Fibroblast of villous mesenchyme (primary cell): Measurements from ENCODE around the gene ZNF23. TPM values are rescaled to one million over a fixed set of nuclear protein-coding genes. Genes with fewer than 3 reads are reported as not detected.

ENCODE experiments used
- DNase-seq: peaks from one replicate; pipeline ENCODE4 v3.0.0-alpha.2; 2010; ENCODE audit warnings: low read depth
- H3K4me3 ChIP-seq: 2 replicates; pipeline ENCODE4 v1.5.1; 2011; ENCODE audit warnings: low read depth, mild to moderate bottlenecking, low read length
- total RNA-seq: library from RNA; depleted of rRNA; stranded (reverse); fragments of >200 nt; gene quantifications from 2 replicates; pipeline ENCODE4 v1.2.3, GENCODE V29; 2012
- TF ChIP-seq, protein P1 (sequence below): IDR thresholded peaks from 2 replicates; pipeline ENCODE4 v1.5.1; 2012; ENCODE audit warnings: low read depth, mild to moderate bottlenecking, low read length; ENCODE audit not compliant: insufficient read depth

The ZNF23 gene
- total RNA-seq, 1 donor = 14.7 TPM

- TF ChIP-seq, protein P1, sequence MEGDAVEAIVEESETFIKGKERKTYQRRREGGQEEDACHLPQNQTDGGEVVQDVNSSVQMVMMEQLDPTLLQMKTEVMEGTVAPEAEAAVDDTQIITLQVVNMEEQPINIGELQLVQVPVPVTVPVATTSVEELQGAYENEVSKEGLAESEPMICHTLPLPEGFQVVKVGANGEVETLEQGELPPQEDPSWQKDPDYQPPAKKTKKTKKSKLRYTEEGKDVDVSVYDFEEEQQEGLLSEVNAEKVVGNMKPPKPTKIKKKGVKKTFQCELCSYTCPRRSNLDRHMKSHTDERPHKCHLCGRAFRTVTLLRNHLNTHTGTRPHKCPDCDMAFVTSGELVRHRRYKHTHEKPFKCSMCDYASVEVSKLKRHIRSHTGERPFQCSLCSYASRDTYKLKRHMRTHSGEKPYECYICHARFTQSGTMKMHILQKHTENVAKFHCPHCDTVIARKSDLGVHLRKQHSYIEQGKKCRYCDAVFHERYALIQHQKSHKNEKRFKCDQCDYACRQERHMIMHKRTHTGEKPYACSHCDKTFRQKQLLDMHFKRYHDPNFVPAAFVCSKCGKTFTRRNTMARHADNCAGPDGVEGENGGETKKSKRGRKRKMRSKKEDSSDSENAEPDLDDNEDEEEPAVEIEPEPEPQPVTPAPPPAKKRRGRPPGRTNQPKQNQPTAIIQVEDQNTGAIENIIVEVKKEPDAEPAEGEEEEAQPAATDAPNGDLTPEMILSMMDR = no peak
- no peak for DNase-seq
- no peak overlapping the region for H3K4me3 ChIP-seq
Measured at GRCh38 chr16:71498031-71498430, 36.0 kb upstream of the ZNF23 start.

GRCh38 chr16:71493213-71493612, 31.2 kb upstream of the ZNF23 start:
- no peak for DNase-seq

GRCh38 chr16:71492786-71493185, 30.7 kb upstream of the ZNF23 start:
- DNase-seq = no peak
- no peak overlapping the region for H3K4me3 ChIP-seq
- TF ChIP-seq, protein P1 = no peak

More at GRCh38 chr16:71493213-71493612, 31.2 kb upstream of the ZNF23 start:
- TF ChIP-seq, protein P1 = no peak
- no peak overlapping the region for H3K4me3 ChIP-seq

DNA sequence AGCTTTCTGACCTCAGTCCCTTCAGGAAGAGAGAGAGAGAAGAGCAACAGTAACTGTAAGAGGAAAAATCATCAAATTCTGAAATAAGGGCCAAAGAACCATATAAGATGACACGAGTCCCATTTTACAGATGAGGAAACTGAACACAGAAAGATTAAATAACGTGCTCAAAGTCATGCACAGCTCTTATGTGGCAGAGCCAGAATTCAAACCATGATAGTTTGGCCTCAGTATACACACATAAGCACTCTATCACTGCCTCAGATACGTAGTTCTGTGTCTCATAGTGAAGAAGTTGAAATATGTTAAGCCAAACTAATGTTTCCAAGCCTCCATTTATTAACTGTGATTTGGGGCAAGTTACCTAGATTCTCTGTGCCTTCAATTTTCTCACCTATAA, 29.0 kb upstream of the ZNF23 start:
- H3K4me3 ChIP-seq = no peak overlapping the region
- TF ChIP-seq, protein P1 = no peak
- no peak for DNase-seq

- no peak overlapping the region for H3K4me3 ChIP-seq
- TF ChIP-seq, protein P1 = no peak
Measured at GRCh38 chr16:71490361-71490760, 28.3 kb upstream of the ZNF23 start.

GRCh38 chr16:71489122-71489521, 27.1 kb upstream of the ZNF23 start, which contains the start of gene ZNF19:
ZNF19 (minus strand) TSS chr16:71489324; CDS start chr16:71482114, 7,210 bp downstream.
- TF ChIP-seq, protein P1 = no peak
- DNase-seq = no peak
- H3K4me3 ChIP-seq = no peak within 1 kb of the TSS

More at GRCh38 chr16:71490361-71490760, 28.3 kb upstream of the ZNF23 start:
- no peak for DNase-seq
